Keratinocyte (primary cell): ENCODE data around the gene H19. TPM values are rescaled to one million over a fixed set of nuclear protein-coding genes. Genes with fewer than 3 reads are reported as not detected.

ENCODE experiments used
- DNase-seq: peaks from one replicate; pipeline ENCODE4 v3.0.0-alpha.2; 2011; ENCODE audit warnings: low read depth, missing footprints, low spot score
- FAIRE-seq: peaks from 2 replicates; lab custom pipeline; 2011; peaks lifted over from hg19 to GRCh38; lab: Jason Lieb, UNC
- H2AFZ ChIP-seq: 2 replicates; pipeline ENCODE4 v1.6.0; 2012; ENCODE audit warnings: low read length, control low read depth, inconsistent platforms; ENCODE audit not compliant: control insufficient read depth
- H3K27ac ChIP-seq: 2 replicates; pipeline ENCODE4 v1.5.1; 2011; ENCODE audit warnings: low read length; ENCODE audit not compliant: control insufficient read depth, insufficient read depth
- H3K27me3 ChIP-seq: 3 replicates; pipeline ENCODE4 v1.6.0; 2011; ENCODE audit warnings: low read length; ENCODE audit not compliant: control insufficient read depth, insufficient read depth; ENCODE audit errors: extremely low read depth
- H3K36me3 ChIP-seq, 2 experiments: 2 replicates in 1 of 2; 3 replicates in 1 of 2; pipeline ENCODE4 v1.5.1; 2011; ENCODE audit warnings: low read length in 2 of 2, mild to moderate bottlenecking in 1 of 2; ENCODE audit not compliant: control insufficient read depth in 2 of 2, insufficient read depth in 2 of 2; ENCODE audit errors: extremely low read depth in 1 of 2
- H3K4me1 ChIP-seq: 3 replicates; pipeline ENCODE4 v1.5.1; 2011; ENCODE audit warnings: low read length; ENCODE audit not compliant: control insufficient read depth, insufficient read depth; ENCODE audit errors: extremely low read depth
- H3K4me2 ChIP-seq: 3 replicates; pipeline ENCODE4 v1.6.0; 2011; ENCODE audit warnings: low read depth, low read length; ENCODE audit not compliant: control insufficient read depth, insufficient read depth; ENCODE audit errors: extremely low read depth
- H3K4me3 ChIP-seq, 3 experiments: fragments of 200-600 bp in 1 of 3; sonication (generic) in 1 of 3; 2 replicates in 2 of 3; 3 replicates in 1 of 3; pipeline ENCODE4 v1.5.1; 2011 to 2016; ENCODE audit warnings: low read length in 3 of 3, mild to moderate bottlenecking in 3 of 3, control low read depth in 2 of 3, inconsistent platforms in 1 of 3, low read depth in 1 of 3, mixed read lengths in 1 of 3, mixed run types in 1 of 3, moderate library complexity in 1 of 3; ENCODE audit not compliant: control insufficient read depth in 2 of 3, insufficient read depth in 2 of 3; ENCODE audit errors: extremely low read depth in 1 of 3
- H3K79me2 ChIP-seq: 2 replicates; pipeline ENCODE4 v1.6.0; 2012; ENCODE audit warnings: low read length; ENCODE audit not compliant: control insufficient read depth, insufficient read depth
- H3K9ac ChIP-seq: 3 replicates; pipeline ENCODE4 v1.6.0; 2011; ENCODE audit warnings: low read length; ENCODE audit not compliant: control insufficient read depth, insufficient read depth; ENCODE audit errors: extremely low read depth
- H3K9me1 ChIP-seq: 3 replicates; pipeline ENCODE4 v1.6.0; 2011; ENCODE audit warnings: low read length; ENCODE audit not compliant: control insufficient read depth, insufficient read depth; ENCODE audit errors: extremely low read depth
- H3K9me3 ChIP-seq: 2 replicates; pipeline ENCODE4 v1.5.1; 2012; ENCODE audit warnings: low read depth, low read length; ENCODE audit not compliant: control insufficient read depth
- H4K20me1 ChIP-seq: 3 replicates; pipeline ENCODE4 v1.6.0; 2011; ENCODE audit warnings: low read length; ENCODE audit not compliant: control insufficient read depth, insufficient read depth; ENCODE audit errors: extremely low read depth
- EZH2 ChIP-seq: IDR thresholded peaks from one replicate; pipeline ENCODE4 v1.6.1; 2012; ENCODE audit warnings: inconsistent platforms, mild to moderate bottlenecking, low read length, moderate library complexity
- dilution Hi-C: fragments of 300-500 bp; cut with MboI; formaldehyde crosslinking; loops from one replicate; pipeline ENCODE4 v1.7.0; 2020; ENCODE audit warnings: low sequenced_read_pairs; ENCODE audit not compliant: extremely low pct_ligation_motif_present
- polyA plus RNA-seq, 5 experiments: library from polyadenylated mRNA; depleted of rRNA in 3 of 5; stranded (reverse) in 3 of 5; stranded (forward) in 1 of 5; unstranded in 1 of 5; fragments of >200 nt; gene quantifications; 1 replicate in 1 of 5; 2 replicates in 3 of 5; 3 replicates in 1 of 5; pipeline versions ENCODE4 v1.2.1 to v1.2.3, GENCODE V29; 2011 to 2012; ENCODE audit warnings: missing spikeins in 2 of 5, low read depth in 1 of 5, low replicate concordance in 1 of 5
- TF ChIP-seq, protein P1 (sequence below), 3 experiments: IDR thresholded peaks in 1 of 3; conservative IDR thresholded peaks in 1 of 3; optimal IDR thresholded peaks in 1 of 3; 2 replicates in 2 of 3; 3 replicates in 1 of 3; pipeline versions ENCODE3 to v1.5.1; 2011; ENCODE audit warnings: low read length in 3 of 3, mild to moderate bottlenecking in 3 of 3, moderate library complexity in 2 of 3, control low read depth in 1 of 3, inconsistent platforms in 1 of 3; ENCODE audit not compliant: insufficient read depth in 2 of 3; ENCODE audit errors: extremely low read depth in 1 of 3

H19 gene
- polyA plus RNA-seq, 1 donor (not counting 4 experiments of a cell fraction or from before 2014, with no cell fraction given), result 15.6 TPM

DNA sequence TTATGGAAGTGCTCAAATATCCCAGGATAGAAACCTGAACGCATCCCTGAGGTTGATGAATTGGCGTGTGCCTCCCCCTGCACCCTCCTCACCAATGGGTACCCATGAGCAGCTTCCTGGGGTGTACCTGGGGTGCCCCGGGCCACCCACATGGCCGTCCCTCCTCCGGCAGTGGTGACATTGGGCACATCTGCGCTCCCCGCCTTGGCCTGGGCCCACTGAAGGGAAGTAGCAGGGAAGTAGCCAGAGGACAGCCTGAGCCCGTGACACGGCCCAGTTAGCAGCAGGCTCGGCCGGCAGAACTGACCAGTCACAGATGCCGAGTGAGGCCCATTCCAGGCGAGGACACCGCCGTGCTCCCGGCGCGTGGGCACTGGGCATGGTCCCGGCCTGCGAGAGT lies 33.8 kb downstream of the H19 start:
- no peaks in the 10 kb centered on the region for H3K36me3 ChIP-seq
- DNase-seq, result no peak
- H3K4me2 ChIP-seq, result no peak overlapping the region
- H3K4me1 ChIP-seq, result no peaks in the 10 kb centered on the region
- TF ChIP-seq, protein P1, sequence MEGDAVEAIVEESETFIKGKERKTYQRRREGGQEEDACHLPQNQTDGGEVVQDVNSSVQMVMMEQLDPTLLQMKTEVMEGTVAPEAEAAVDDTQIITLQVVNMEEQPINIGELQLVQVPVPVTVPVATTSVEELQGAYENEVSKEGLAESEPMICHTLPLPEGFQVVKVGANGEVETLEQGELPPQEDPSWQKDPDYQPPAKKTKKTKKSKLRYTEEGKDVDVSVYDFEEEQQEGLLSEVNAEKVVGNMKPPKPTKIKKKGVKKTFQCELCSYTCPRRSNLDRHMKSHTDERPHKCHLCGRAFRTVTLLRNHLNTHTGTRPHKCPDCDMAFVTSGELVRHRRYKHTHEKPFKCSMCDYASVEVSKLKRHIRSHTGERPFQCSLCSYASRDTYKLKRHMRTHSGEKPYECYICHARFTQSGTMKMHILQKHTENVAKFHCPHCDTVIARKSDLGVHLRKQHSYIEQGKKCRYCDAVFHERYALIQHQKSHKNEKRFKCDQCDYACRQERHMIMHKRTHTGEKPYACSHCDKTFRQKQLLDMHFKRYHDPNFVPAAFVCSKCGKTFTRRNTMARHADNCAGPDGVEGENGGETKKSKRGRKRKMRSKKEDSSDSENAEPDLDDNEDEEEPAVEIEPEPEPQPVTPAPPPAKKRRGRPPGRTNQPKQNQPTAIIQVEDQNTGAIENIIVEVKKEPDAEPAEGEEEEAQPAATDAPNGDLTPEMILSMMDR (optimal IDR thresholded peaks at IDR 0.05 in 1 of 3, IDR thresholded peaks at IDR 0.05 in 1 of 3, conservative IDR thresholded peaks at IDR 0.05 in 1 of 3; ENCODE audit: extremely low read depth in 1 of 3, insufficient read depth in 2 of 3, low read length in 3 of 3), result no peak
- no peak for TF ChIP-seq EZH2
- no peak overlapping the region for H3K9ac ChIP-seq
- no peak overlapping the region for H2AFZ ChIP-seq
- no peaks in the 10 kb centered on the region for H3K9me3 ChIP-seq
- H3K79me2 ChIP-seq, result no peaks in the 10 kb centered on the region
- H3K4me3 ChIP-seq, result no peak overlapping the region
- H4K20me1 ChIP-seq, result no peaks in the 10 kb centered on the region
- no peak overlapping the region for H3K27ac ChIP-seq
- H3K27me3 ChIP-seq, result no peaks in the 10 kb centered on the region
- no peaks in the 10 kb centered on the region for H3K9me1 ChIP-seq
- dilution Hi-C loops, result no loop called here
- FAIRE-seq, result no peak

DNA sequence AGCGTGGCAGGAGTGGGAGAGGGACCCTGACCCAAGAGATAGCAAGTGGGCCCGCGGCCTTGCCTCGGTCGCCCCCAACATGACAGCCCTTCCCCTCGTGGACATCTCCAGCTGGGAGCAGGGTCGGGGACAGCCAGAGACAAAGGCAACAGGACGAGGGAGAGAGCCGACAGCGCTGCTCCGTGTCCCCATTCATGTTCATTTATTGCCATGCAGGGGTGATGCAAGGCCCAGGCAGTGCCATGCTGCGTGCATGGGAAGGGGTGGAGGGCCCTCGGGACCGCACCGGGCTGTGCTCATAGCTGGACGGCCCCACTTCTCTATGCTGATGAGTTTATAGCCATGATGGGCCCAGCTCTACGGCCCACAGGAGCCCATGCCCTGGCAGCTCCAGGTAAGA lies 37.9 kb downstream of the H19 start:
- H3K4me3 ChIP-seq, result no peak overlapping the region
- TF ChIP-seq EZH2, result no peak
- TF ChIP-seq, protein P1 (optimal IDR thresholded peaks at IDR 0.05 in 1 of 3, IDR thresholded peaks at IDR 0.05 in 1 of 3, conservative IDR thresholded peaks at IDR 0.05 in 1 of 3; ENCODE audit: extremely low read depth in 1 of 3, insufficient read depth in 2 of 3, low read length in 3 of 3), result no peak
- H3K27me3 ChIP-seq, result no peaks in the 10 kb centered on the region
- FAIRE-seq (no peak), DNase-seq (no peak)
- dilution Hi-C loops, result no loop called here
- no peaks in the 10 kb centered on the region for H4K20me1 ChIP-seq
- H3K79me2 ChIP-seq, result no peaks in the 10 kb centered on the region
- no peaks in the 10 kb centered on the region for H3K4me1 ChIP-seq
- H3K27ac ChIP-seq, result no peak overlapping the region
- H3K36me3 ChIP-seq, result no peaks in the 10 kb centered on the region
- H2AFZ ChIP-seq, result no peak overlapping the region
- H3K9ac ChIP-seq, result no peak overlapping the region
- H3K9me1 ChIP-seq, result no peaks in the 10 kb centered on the region
- H3K9me3 ChIP-seq, result no peaks in the 10 kb centered on the region
- H3K4me2 ChIP-seq, result no peak overlapping the region
